NCI-H446 (cell line): Measurements from ENCODE around the gene DRICH1.
"Not testable (repeated sequence)": the region's sequence is repeated elsewhere in the genome, so short reads cannot be mapped to it uniquely, and the experiment has no call there.

Experiments
- DNase-seq, 2 experiments: peaks; one replicate each; lab custom pipeline; 2025; lab: John Stamatoyannopoulos, UW

DRICH1 gene, protein sequence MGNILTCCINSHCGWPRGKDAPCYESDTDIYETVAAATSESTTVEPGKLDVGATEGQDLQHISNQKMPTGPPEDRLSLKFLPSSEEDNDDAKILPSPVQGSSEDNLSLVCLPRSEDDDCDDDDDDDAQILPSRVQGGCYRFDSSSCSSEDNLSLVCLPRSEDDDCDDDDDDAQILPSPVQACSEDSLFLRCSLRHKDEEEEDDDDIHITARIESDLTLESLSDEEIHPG

DNA sequence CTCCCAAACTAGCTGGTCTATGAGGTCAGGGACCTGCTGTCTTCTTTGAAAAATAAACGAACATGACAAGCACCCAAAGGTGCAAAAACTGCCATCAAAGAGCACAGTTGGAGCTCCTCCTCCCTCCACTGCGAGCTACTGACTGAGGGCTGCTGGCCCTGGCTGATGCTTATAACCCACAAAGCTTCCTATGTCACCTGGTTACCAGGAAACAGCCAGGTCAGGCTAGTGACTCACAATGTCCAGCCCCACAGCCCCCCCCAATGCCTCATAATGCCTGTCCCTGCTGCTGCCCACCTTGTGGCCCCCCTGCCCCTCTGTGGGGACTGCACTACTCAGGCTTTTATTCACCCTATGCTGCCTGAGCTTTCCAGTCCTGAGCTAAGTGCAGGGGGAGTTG is at the start of gene DRICH1:
DRICH1 (minus strand) TSS at position 144 of the 400 bp plus-strand sequence. CDS start 298 bp downstream, outside the sequence.
- no peak for DNase-seq

DNA sequence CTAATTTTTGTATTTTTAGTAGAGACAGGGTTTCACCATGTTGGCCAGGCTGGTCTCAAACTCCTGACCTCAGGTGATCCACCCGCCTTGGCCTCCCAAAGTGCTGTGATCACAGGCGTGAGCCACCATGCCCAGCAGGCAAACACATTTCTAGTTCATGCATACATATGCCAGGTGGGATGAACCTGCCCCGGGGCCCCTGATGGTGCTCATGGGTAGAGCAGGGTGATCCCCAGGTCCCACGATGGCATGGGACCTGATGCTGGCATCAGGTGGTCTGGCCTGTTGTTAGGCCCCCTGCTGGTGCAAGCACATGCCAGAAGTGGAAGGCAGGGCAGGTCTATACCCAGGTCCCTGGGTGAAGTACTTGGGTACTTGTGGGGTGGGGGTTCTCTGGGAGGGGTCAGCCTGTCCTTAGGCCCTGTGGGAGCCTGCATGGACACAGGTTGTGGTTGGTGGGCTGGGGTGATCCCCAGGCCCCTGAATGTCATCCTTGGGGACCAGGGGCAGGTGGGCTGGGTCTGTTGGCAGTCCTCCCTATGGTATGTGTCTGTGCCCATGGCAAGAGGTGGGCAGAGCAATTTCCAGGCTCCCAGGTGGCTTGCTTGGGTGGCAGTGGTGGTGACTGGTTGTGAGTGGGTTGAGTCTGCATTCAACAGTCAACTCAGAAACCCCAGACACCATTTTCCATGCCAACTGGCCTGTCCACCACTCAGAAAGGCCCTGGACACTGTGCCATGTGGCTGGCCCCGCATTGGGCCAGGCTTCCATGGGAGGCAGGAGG is 49.1 kb upstream of the DRICH1 start:
- DNase-seq, result no peak

DNA sequence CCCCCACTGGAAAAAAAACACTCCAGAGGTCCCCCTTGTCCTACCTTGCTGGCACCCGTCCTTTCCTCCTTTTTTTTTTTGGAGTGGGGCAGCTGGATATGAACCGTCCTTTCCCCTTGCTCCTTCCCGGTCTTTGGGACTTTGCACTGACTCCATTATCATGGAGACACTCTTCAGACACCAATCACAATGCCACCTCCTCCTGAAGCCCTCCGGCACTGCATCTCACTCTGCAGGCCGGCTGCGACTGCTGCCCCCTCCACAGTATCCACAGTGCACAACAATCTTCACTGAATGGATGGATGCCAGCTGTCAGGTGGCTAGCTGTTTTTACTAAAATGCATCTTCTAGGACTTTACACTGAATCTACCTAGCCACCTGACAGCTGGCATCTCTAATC is 46.0 kb upstream of the DRICH1 start:
- DNase-seq, result no peak

- DNase-seq, result peak in 1 of 2 experiments; percentile 36
Observed at GRCh38 chr22:23677701-23677995, 45.5 kb upstream of the DRICH1 start.

DNA sequence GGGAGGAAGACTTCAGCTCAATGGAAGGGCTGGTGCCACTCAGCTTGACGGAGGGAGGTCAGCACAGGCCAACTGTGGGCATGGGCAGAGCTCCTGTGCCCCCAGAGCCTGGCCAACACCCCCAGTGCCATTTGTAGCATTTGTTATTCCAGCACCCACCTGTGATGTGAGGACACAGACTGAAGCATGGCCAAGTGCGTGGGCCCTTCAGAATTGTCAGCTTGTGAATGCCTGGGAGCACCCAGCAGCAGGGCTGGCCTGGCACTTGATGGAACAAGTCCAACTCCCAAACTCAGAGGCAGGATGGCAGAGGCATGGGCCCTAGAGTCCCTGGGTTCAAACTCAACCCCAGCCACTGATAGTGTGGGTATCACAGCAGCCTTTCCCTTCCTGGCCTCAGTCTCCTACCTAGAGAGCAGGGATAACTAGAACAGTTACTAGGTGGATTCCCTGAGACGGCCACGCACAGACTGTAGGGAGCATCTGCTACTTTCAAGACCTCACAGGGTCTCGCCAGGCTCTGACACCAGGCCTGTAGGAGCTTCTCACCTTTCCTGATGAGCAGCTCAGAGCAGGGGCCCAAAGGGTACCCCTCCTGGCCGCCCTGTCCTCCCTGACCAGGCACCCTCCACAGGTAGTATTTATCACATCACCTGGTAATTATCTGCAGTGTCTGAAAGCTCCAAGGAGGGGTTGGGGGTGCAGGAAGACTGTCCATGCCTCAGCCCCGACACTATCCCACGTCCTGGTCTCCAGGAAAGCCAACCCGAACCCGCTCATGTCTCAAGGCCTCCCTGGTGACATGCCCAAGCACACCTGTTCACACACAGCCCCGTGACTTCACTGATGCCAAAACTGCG is 45.0 kb upstream of the DRICH1 start:
- not testable (repeated sequence) for DNase-seq

GRCh38 chr22:23675502-23676415 is 43.6 kb upstream of the DRICH1 start:
- DNase-seq, result no peak

- DNase-seq, result not testable (repeated sequence)
Observed at GRCh38 chr22:23674886-23675501, 42.9 kb upstream of the DRICH1 start.

DNA sequence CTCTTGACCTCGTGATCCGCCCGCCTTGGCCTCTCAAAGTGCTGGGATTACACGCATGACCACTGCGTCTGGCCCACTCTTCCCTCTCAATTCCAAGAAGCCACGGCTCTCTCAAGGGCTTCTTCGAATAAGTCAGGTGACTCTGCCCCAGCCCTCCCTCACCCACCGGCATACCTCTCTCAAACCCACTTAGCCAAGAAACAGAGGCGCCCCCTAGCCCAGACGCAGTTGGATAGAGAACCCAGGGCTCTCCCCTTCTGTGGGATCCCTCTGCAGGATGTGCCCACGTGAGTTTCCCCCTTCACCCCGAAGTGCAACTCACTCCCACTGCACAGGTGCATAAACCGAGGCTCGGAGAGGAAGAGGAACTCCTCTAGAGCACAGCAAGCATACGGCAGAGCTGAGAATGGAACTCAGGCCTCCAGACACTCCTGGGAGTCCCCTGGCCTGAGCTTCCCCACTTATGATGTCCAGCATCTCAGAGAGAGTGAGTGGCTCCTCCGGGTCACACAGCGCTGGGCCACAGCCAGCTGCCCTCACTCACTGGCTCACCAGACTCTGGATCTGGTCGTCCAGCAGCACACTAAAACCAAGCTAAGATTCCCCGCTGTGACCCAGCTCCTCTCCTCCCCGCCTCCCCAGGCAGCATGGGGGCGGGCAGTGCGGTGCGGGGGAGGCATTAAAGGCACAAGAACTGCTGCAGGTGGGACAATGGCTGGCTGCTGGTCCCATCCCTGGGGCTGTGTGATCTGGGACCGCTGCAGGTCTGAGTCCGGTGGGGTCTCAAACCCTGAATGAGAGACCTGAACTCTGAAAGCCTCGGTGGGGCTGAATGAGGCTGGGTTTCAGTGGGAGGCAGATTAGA is 41.9 kb upstream of the DRICH1 start:
- DNase-seq, result no peak

DNA sequence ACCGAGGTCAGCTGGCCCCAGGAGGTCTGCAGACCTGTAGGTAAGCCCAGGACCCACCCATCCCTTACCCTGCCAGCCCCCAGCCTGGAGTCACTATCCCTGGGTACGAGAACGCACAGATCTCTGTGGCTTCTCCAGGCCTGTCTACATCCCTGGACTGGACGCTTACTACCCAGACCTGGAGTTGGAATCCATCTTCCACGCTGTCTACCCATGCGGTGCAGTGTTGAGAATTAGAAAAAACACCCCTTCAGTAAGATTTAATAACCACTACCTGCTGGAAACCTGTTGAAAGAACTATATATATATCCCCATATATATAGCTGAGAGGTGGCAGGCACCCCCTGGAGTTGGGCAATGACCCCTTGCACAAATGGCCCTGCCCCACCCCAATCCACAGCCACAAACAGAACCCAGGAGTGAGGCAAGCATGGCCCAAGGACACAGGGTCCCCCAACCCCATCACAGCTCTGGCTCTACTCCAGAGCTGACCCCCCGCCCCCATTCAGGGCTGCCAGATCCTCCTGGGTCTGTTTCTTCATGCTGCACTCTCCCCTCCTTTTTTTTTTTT is 41.0 kb upstream of the DRICH1 start:
- no peak for DNase-seq

DNA sequence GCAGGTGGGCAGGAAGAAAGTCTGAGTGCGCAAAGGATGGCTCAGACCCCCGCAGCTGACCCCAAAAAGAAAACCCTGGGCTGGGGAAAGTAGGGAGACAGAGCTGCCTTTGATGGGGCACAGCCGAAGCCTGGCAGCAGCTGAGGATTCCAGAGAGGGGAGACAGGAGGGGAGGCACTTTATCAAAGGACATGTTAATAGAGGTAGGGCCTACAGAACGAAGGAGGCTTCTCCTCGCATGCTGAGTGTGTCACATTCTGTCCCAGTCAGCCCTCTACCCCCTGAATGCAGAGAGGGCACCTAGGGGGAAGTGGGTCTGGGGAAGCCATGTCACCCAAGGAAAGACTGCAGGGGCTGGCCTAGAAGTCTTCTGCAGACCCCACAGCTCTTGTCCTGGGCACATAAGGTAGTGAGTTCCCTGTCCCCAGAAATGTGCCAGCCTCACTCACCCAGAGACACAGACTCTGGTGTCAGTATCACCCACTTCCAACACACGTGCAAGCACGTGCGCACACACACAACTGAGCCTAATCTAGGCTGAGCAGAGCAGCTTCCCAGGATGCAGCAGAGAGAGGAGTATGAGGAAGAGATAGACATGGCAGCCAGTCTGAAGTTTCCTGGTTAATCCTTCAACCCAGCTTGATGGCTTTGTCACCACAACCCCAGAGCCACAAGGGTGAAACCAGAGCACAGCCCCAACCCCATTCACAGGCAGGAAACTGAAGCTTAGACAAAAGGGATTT is 40.4 kb upstream of the DRICH1 start:
- DNase-seq, result not testable (repeated sequence)

DNA sequence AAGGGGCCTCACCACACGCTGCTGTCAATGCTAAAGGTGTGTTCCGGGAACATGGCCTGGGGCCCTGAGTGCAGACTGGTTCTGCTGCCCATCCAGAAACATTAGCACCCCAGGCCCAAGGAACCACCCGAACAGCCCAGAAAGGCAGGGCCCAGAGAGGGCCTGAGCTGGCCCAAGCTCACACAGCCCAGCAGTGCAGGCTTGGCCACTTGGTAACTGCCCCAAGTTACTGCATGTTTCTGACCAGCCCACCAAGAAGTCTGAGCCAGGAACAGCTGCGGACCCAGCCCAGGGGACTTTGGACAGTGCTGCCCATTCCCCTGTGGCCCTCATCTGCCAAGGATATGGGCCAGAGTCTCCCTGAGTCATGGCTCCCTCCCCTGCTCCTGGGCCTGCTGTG is 39.3 kb upstream of the DRICH1 start:
- DNase-seq, result not testable (repeated sequence)

DNA sequence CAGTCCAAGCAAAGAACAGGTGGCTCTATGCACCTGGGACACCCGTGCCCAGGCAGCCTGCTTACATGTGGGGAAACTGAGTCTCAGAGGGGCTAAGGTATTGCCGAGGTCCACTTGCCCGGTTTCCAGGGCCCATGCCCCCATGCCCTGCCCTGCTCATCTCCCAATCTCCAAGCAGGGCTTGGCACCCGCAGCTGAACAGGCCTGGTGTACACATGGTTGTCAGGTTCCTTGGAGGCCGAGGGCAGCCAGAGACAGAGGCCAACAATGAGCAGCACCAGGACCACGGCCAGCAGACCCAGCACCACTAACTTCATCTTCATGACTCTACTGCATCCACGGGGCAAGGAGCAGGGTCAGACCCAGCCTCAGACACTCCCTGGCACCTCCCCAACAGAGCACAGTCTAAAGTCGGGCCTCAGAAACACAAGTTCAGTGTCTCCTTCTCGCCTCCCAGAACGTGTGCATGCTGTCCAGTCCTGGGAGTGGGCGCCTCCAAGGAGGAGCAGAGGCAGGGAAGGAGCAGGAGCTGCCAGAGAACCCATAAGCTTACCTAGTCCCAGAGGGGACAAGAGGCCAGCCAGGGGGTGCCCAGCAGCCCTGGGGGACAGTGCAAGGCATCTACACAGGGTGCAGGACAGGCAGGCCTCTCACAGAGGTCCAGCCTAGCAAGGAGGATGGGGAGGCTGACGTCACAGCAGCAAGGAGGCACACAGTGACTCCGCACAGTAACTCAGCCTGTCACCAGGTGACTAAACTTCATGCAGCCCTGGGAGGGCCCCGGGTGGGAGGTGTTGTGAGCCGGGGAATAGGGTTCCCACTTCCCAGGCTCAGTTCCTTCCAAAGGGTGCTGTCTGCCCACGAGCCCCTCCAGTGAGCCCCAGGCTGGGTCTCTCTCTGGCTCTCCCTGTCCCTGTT is 38.5 kb upstream of the DRICH1 start:
- no peak for DNase-seq

DNA sequence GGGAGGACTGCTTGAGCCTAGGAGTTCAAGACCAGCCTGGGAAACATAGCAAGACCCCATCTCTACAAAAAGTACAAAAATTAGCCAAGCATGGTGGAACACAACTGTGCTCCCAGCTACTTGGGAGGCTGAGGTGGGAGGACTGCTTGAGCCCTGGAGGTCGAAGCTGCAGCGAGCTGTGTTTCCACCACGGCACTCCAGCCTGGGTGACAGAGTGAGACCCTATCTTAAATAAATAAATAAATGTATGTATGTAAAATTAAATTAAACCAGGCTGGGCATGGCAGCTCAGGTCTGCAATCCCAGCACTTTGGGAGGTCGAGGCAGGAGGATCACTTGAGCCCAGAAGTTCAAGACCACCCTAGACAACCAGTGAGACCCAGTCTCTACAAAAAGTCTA is 28.3 kb upstream of the DRICH1 start:
- not testable (repeated sequence) for DNase-seq

- DNase-seq, result no peak
Observed at GRCh38 chr22:23657727-23658126, 25.6 kb upstream of the DRICH1 start.

DNA sequence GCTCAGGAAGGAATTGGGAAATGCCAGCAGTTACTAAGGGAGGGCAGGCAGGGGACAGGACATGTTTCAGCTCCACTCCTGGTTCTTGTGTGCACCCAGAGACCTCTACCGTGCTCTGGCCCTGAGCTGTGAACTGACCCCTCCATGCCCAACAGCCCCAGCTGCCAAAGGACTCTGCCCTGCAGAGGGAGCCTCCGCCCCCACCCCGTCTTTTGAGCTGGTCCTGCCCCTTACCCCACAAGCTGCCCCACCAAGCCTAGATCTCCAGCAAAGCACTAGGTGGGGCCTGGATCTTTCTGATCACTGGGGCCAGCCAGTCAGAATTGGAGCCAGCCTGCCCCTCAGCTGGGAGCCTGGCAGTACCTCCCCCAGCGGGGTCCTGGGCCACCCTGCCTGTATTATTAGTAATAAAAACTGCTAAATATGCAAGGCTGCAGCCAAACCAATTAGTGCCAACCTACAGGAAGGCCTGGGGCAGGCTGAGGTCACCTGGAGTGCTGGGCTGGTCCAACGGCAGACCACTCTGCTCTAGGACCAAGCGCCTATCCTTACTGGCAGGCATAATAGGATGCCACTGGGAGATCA is 23.9 kb upstream of the DRICH1 start:
- no peak for DNase-seq

- no peak for DNase-seq
Observed at GRCh38 chr22:23652711-23653110, 20.6 kb upstream of the DRICH1 start.

GRCh38 chr22:23652286-23652685 is 20.2 kb upstream of the DRICH1 start:
- DNase-seq, result no peak

DNA sequence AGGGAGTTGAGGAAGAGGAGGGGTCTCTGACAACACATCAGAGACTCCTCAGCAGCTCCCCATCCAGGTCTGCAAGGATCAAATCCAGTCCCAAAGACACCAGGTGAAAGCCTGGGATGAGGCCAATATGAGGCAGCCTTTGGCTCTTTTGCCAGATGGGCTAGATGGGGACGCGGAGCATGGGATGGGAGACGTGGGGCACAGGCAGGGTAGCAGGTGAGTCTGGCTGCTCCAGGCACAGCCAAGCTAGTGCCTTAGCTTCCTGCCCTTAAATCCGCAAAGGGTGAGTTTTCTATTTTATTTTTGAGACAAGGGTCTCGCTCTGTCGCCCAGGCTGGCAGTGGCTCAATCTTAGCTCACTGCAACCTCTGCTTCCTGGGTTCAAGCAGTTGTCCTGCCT is 19.6 kb upstream of the DRICH1 start:
- no peak for DNase-seq
